Ovary (tissue), 9 donors: Measurements from ENCODE around the gene TMEM151B. TPM values are rescaled to one million over a fixed set of nuclear protein-coding genes. Genes with fewer than 3 reads are reported as not detected.

Experiments used
- DNase-seq, 5 donors: peaks; one replicate each; pipeline ENCODE4 v3.0.0-alpha.2; 2019 to 2020
- H3K27ac ChIP-seq, 2 donors: fragments of 200-600 bp; one replicate each; pipeline versions ENCODE4 v1.5.1 to v1.8.0; 2019 to 2022
- H3K27me3 ChIP-seq: fragments of 200-600 bp; one replicate; pipeline ENCODE4 v1.8.0; 2022
- H3K36me3 ChIP-seq: fragments of 200-600 bp; sonication (generic); one replicate; pipeline ENCODE4 v1.5.1; 2019
- H3K4me1 ChIP-seq: one replicate; pipeline ENCODE4 v1.8.1; 2013; ENCODE audit warnings: mild to moderate bottlenecking, moderate library complexity; ENCODE audit not compliant: insufficient read depth
- H3K4me3 ChIP-seq: fragments of 200-600 bp; sonication (generic); one replicate; pipeline ENCODE4 v1.5.1; 2017
- H3K9me3 ChIP-seq, 2 donors: fragments of 200-600 bp in 1 of 2; sonication (generic) in 1 of 2; one replicate each; pipeline versions ENCODE4 v1.5.1 to v1.8.1; 2013 to 2019; ENCODE audit warnings: mild to moderate bottlenecking in 1 of 2, moderate library complexity in 1 of 2
- EP300 ChIP-seq: sonication (generic); formaldehyde crosslinking; IDR thresholded peaks from one replicate; pipeline ENCODE4 v1.6.1; 2017; ENCODE audit warnings: antibody characterized with exemption
- POLR2A ChIP-seq: fragments of 450-650 bp; IDR thresholded peaks from one replicate; pipeline ENCODE4 v1.6.1; 2017; ENCODE audit warnings: antibody characterized with exemption, mild to moderate bottlenecking, moderate library complexity
- WGBS, 3 donors: extraction: QIAGEN DNeasy Blood & Tissue Kit in 1 of 3; methylation state at CpG; one replicate each; pipeline versions ENCODE4 v1.1.5 to v1.1.7; 2013 to 2017; 5-methylcytosine and 5-hydroxymethylcytosine counted together
- intact Hi-C, 4 donors: fragments of 100-400 bp; cut with DNase I; formaldehyde crosslinking; loops; one replicate each; pipeline versions ENCODE4 v1.11.0 to v1.15.1; 2022 to 2023
- polyA plus RNA-seq, 2 donors: library from polyadenylated mRNA; stranded (reverse); fragments of 200-250 nt in 1 of 2; fragments of 350-450 nt in 1 of 2; fragmentation: Illumina TruSeq in 1 of 2; extraction: RNeasy Lipid Tissue Mini Kit (QIAGEN cat#74804) in 1 of 2; gene quantifications; one replicate each; pipeline ENCODE4 v1.2.3, GENCODE V29; 2013 to 2014
- total RNA-seq, 7 donors: library from RNA; depleted of rRNA in 2 of 7; stranded (reverse); fragments of >200 nt in 2 of 7; fragmentation: NEBNext Ultra II Directional in 3 of 7; extraction: Animal tissue kit (Norgen Biotek cat#: 25700) in 3 of 7; gene quantifications; one replicate each; pipeline versions ENCODE4 v1.1.0 to v1.2.4, GENCODE V29; 2016 to 2023
- TF ChIP-seq, protein P1 (sequence below), 3 donors: fragments of 450-650 bp in 2 of 3; fragments of 200-600 bp in 1 of 3; IDR thresholded peaks; one replicate each; pipeline versions ENCODE4 v1.5.1 to v1.8.0; 2016 to 2022; ENCODE audit warnings: antibody characterized with exemption in 3 of 3, mild to moderate bottlenecking in 1 of 3
- donor health status: DM: no; HTN: no; CAD: no; lungs with moderate emphysema.
- donor health status: DM: no; HTN: no; CAD: no.
- donor health status: Bipolar disorder and iron deficiency.
- donor health status: DM: yes; HTN: yes; CAD: no.
- donor health status: DM: no; HTN: no; CAD: no.
- donor health status: DM: yes; HTN: yes; CAD: no.

Gene TMEM151B
- total and polyA plus RNA-seq, 9 donors: under 0.01 to 0.12 (median 0.05) TPM; not detected in 4

- no peak for DNase-seq
- TF ChIP-seq, protein P1, sequence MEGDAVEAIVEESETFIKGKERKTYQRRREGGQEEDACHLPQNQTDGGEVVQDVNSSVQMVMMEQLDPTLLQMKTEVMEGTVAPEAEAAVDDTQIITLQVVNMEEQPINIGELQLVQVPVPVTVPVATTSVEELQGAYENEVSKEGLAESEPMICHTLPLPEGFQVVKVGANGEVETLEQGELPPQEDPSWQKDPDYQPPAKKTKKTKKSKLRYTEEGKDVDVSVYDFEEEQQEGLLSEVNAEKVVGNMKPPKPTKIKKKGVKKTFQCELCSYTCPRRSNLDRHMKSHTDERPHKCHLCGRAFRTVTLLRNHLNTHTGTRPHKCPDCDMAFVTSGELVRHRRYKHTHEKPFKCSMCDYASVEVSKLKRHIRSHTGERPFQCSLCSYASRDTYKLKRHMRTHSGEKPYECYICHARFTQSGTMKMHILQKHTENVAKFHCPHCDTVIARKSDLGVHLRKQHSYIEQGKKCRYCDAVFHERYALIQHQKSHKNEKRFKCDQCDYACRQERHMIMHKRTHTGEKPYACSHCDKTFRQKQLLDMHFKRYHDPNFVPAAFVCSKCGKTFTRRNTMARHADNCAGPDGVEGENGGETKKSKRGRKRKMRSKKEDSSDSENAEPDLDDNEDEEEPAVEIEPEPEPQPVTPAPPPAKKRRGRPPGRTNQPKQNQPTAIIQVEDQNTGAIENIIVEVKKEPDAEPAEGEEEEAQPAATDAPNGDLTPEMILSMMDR (IDR thresholded peaks at IDR 0.05): no peak
- TF ChIP-seq POLR2A: no peak
- no peak for TF ChIP-seq EP300
- WGBS, 3 donors: 58 to 72% (median 72%) methylated on average over 3 of the region's 3 CpGs
- H3K27ac ChIP-seq: no peak overlapping the region
- no peaks in the 10 kb centered on the region for H3K36me3 ChIP-seq
- intact Hi-C loops: no loop called here
- no peaks in the 10 kb centered on the region for H3K27me3 ChIP-seq
- no peaks in the 10 kb centered on the region for H3K4me1 ChIP-seq
- H3K4me3 ChIP-seq: no peak overlapping the region
- no peaks in the 10 kb centered on the region for H3K9me3 ChIP-seq
Measured at GRCh38 chr6:44278315-44278714, 8.1 kb downstream of the TMEM151B start.

DNA sequence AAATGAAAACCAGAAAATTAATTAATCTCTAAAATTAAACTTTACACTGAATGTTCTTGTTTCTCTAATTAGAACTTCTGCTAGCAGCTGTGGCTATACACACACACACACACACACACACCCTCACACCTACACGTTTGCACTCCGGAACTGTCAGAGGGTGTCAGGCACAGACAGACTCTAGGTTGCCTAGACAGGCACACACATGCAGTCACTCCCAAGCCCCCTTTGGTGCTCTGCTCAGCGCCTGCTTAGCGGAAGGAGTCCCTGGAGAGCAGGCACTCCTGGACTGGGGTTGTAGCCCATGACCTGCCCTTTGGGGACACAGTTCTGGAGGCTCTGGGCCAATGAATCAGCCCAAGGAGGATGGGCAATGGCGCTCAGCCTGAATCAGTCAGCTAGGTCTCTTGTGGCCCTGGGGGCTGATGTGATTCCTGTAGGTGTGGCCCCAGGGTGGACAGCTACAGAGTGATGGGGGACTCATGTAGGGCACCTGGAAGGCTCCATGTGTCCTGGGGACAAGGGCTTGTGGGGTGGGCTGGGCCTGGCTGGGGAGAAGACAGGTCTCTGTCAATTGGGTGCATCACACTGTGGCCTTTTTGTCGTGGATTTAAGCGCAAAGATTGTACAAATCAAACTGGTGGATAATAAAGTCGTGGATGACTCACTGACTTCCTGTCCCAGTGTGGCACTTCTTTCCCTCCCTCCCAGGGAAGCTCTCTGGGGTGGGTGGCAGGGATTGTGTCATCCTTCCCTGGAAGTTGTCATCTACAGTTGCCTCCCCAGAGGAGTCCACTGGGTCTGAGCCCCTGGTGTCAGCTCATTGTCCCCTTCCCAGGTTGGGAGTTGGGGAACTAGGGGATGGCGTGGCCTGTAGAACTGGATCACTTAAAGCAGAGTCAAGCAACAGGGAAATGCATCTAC, 8.8 kb downstream of the TMEM151B start:
- Histone ChIP-seq H3K27me3 (no peaks in the 10 kb centered on the region), H3K4me3 (no peak overlapping the region), H3K36me3 (no peaks in the 10 kb centered on the region), H3K9me3 (no peaks in the 10 kb centered on the region), H3K4me1 (no peaks in the 10 kb centered on the region), H3K27ac (no peak overlapping the region)
- TF ChIP-seq POLR2A (no peak), EP300 (no peak)
- TF ChIP-seq, protein P1 (IDR thresholded peaks at IDR 0.05): no peak
- no peak for DNase-seq
- intact Hi-C loops: no loop called here
- WGBS, 3 donors: 57 to 66% (median 64%) methylated on average over 9 of the region's 9 CpGs

DNA sequence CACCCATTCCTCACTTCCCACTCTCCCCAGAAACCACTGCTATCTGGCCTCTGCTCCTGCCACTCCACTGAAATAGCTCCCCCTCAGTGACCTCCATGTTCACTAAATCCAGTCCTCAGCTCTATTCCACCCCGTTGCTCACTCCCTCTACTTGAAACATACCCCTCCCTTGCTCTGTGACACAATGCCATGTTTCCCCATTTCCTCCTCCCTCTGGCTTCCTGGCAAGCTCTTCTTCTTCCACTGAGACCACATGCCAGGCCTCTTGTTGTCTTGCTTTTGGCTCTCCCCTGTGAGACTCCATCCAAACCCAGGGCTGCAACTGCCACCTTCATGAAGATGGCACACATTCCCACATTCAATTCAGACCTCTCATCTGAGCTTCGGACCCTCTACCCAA, 13.9 kb downstream of the TMEM151B start:
- Histone ChIP-seq H3K36me3 (no peaks in the 10 kb centered on the region), H3K4me1 (no peaks in the 10 kb centered on the region), H3K27ac (no peak overlapping the region), H3K4me3 (no peak overlapping the region), H3K9me3 (no peaks in the 10 kb centered on the region), H3K27me3 (no peaks in the 10 kb centered on the region)
- TF ChIP-seq POLR2A (no peak), EP300 (no peak)
- TF ChIP-seq, protein P1 (IDR thresholded peaks at IDR 0.05): no peak
- intact Hi-C loops: no loop called here
- DNase-seq: no peak
- WGBS, 3 donors: 51 to 59% (median 58%) methylated on average over 2 of the region's 2 CpGs

- H3K9me3 ChIP-seq: no peaks in the 10 kb centered on the region
- WGBS, 3 donors: 56 to 68% (median 60%) methylated on average over 4 of the region's 4 CpGs
- intact Hi-C loops: loop anchor here in 1 of 4 donors (5.0 kb wide), 1 partner anchor 738 kb away; no protein-coding TSS in a partner anchor
- no peaks in the 10 kb centered on the region for H3K4me1 ChIP-seq
- no peak overlapping the region for H3K4me3 ChIP-seq
- DNase-seq: no peak
- H3K27me3 ChIP-seq: no peaks in the 10 kb centered on the region
- H3K27ac ChIP-seq: no peak overlapping the region
- TF ChIP-seq, protein P1 (IDR thresholded peaks at IDR 0.05): no peak
- TF ChIP-seq POLR2A (no peak), EP300 (no peak)
- H3K36me3 ChIP-seq: no peaks in the 10 kb centered on the region
Measured at GRCh38 chr6:44284867-44285266, 14.6 kb downstream of the TMEM151B start.
